Gastrocnemius medialis (tissue), 4 donors: ENCODE data around the gene OSBP2.

ENCODE experiments used
- CTCF ChIP-seq, 5 experiments: fragments of 450-650 bp in 3 of 5; fragments of 200-600 bp in 2 of 5; sonication (generic) in 2 of 5; IDR thresholded peaks in 4 of 5; conservative IDR thresholded peaks in 1 of 5; 1 replicate in 4 of 5; 2 replicates in 1 of 5; pipeline ENCODE4 v1.5.1; 2016 to 2019; ENCODE audit warnings: antibody characterized with exemption in 5 of 5, mild to moderate bottlenecking in 3 of 5, moderate library complexity in 3 of 5
- POLR2A ChIP-seq, 2 donors: fragments of 450-650 bp; IDR thresholded peaks; one replicate each; pipeline ENCODE4 v1.6.1; 2017; ENCODE audit warnings: antibody characterized with exemption in 2 of 2, mild to moderate bottlenecking in 2 of 2, moderate library complexity in 2 of 2

- TF ChIP-seq CTCF (IDR thresholded peaks at IDR 0.05 in 4 of 5, conservative IDR thresholded peaks at IDR 0.05 in 1 of 5) (no peak), POLR2A (IDR thresholded peaks at IDR 0.05) (no peak)
Observed at GRCh38 chr22:30892286-30892685, 197.6 kb downstream of the OSBP2 start.
